Ascending aorta (tissue), 2 donors: ENCODE results near the gene CCND1. TPM values are rescaled to one million over a fixed set of nuclear protein-coding genes. Genes with fewer than 3 reads are reported as not detected.

ENCODE experiments used
- DNase-seq, 2 donors: peaks; one replicate each; pipeline ENCODE4 v3.0.0-alpha.2; 2019; ENCODE audit warnings: low spot score in 2 of 2
- H3K27ac ChIP-seq, 2 donors: fragments of 200-600 bp; sonication (generic); one replicate each; pipeline ENCODE4 v1.5.1; 2016 to 2017; ENCODE audit warnings: mild to moderate bottlenecking in 1 of 2
- H3K27me3 ChIP-seq: fragments of 200-600 bp; sonication (generic); one replicate; pipeline ENCODE4 v1.5.1; 2017
- H3K36me3 ChIP-seq, 2 donors: fragments of 200-600 bp; sonication (generic); one replicate each; pipeline ENCODE4 v1.5.1; 2016
- H3K4me1 ChIP-seq, 2 donors: fragments of 200-600 bp; sonication (generic); one replicate each; pipeline ENCODE4 v1.5.1; 2016 to 2017; ENCODE audit warnings: mild to moderate bottlenecking in 1 of 2
- H3K4me3 ChIP-seq, 2 donors: fragments of 200-600 bp; sonication (generic); one replicate each; pipeline ENCODE4 v1.5.1; 2016 to 2017; ENCODE audit warnings: mild to moderate bottlenecking in 1 of 2
- H3K9me3 ChIP-seq, 2 donors: fragments of 200-600 bp; sonication (generic); one replicate each; pipeline ENCODE4 v1.5.1; 2016
- CTCF ChIP-seq, 3 experiments: fragments of 200-600 bp in 2 of 3; fragments of 450-650 bp in 1 of 3; sonication (generic) in 2 of 3; IDR thresholded peaks; one replicate each; pipeline ENCODE4 v1.5.1; 2016 to 2019; ENCODE audit warnings: antibody characterized with exemption in 3 of 3, mild to moderate bottlenecking in 1 of 3, moderate library complexity in 1 of 3
- intact Hi-C: fragments of 100-400 bp; cut with DNase I; formaldehyde crosslinking; loops from one replicate; pipeline ENCODE4 v1.15.1; 2023
- total RNA-seq: library from RNA; depleted of rRNA; stranded (reverse); fragments of >200 nt; gene quantifications from one replicate; pipeline ENCODE4 v1.1.0, GENCODE V29; 2016

Gene CCND1
- total RNA-seq, 1 donor from 2014 or later: 90.6 TPM

GRCh38 chr11:69598147-69598546 is 42.8 kb upstream of the CCND1 start:
- DNase-seq: peak in 1 of 2 donors; percentile 63
- Histone ChIP-seq H3K27me3 (no peaks in the 10 kb centered on the region), H3K36me3 (no peaks in the 10 kb centered on the region), H3K9me3 (no peaks in the 10 kb centered on the region), H3K4me3 (no peak overlapping the region), H3K27ac (no peak overlapping the region), H3K4me1 (no peaks in the 10 kb centered on the region)
- TF ChIP-seq CTCF (IDR thresholded peaks at IDR 0.05): peak in 1 of 3 experiments; percentile 27
- intact Hi-C loops: no loop called here

GRCh38 chr11:69599502-69599901 is 41.5 kb upstream of the CCND1 start:
- no peaks in the 10 kb centered on the region for H3K27me3 ChIP-seq
- no peaks in the 10 kb centered on the region for H3K36me3 ChIP-seq
- H3K27ac ChIP-seq: no peak overlapping the region
- no peaks in the 10 kb centered on the region for H3K4me1 ChIP-seq
- intact Hi-C loops: no loop called here
- DNase-seq: peak in 1 of 2 donors; percentile 19
- no peak for TF ChIP-seq CTCF (IDR thresholded peaks at IDR 0.05)
- no peaks in the 10 kb centered on the region for H3K9me3 ChIP-seq
- H3K4me3 ChIP-seq: no peak overlapping the region

- H3K4me3 ChIP-seq: no peak overlapping the region
- TF ChIP-seq CTCF (IDR thresholded peaks at IDR 0.05): no peak
- no peaks in the 10 kb centered on the region for H3K36me3 ChIP-seq
- no peaks in the 10 kb centered on the region for H3K27me3 ChIP-seq
- intact Hi-C loops: no loop called here
- peak in 1 of 2 donors; percentile 13 for DNase-seq
- no peaks in the 10 kb centered on the region for H3K9me3 ChIP-seq
- no peaks in the 10 kb centered on the region for H3K4me1 ChIP-seq
- no peak overlapping the region for H3K27ac ChIP-seq
Observed at GRCh38 chr11:69600001-69600400, 41.0 kb upstream of the CCND1 start.

DNA sequence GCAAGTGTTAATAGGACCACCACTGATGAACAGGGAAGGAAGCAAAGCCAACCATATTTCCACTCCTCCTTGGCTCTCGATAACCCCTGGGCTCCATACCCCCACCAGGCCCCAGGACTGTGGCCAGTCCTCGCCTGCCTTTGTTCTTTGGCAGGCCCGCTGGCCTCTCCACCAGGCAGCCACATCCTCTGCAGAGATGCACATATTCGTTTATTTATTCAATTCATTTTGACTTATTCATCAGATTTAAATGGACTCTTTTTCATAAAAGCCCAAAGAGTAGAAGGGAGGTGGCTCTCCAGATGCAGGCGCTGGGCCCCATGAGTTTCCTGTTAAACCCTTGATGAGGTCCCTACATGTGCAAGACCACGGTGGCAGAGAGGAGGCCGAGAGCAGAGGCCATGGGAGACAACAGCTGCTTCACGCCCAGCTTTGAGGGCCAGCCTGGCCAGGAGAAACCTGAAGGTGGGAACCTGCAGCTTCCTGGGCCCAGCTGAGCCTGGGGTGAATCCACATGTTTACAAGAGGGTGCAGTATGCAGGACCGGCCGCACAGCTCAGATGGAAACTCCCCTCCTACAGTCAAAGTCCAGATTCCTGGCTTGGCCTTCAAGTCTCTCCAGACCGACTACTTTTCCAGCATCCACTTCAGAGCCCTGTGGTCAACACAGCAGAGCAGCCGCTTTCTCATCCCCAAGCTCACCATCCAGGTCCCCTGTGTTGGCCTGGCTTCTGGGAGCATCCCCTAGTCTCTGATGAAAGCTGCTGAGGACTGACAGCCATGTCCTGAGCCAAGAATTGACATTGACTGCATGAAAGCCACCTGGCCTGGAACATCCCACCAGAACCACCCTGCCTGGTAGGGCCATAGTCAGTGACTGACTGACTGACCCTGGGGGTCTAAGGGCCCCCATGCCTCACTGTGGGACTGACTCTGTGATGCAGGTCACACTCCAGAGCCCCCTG is 39.7 kb upstream of the CCND1 start:
- no peak for TF ChIP-seq CTCF (IDR thresholded peaks at IDR 0.05)
- no peaks in the 10 kb centered on the region for H3K4me1 ChIP-seq
- DNase-seq: peak in 1 of 2 donors; percentile 45
- H3K4me3 ChIP-seq: no peak overlapping the region
- intact Hi-C loops: no loop called here
- H3K27ac ChIP-seq: no peak overlapping the region
- no peaks in the 10 kb centered on the region for H3K27me3 ChIP-seq
- H3K9me3 ChIP-seq: no peaks in the 10 kb centered on the region
- no peaks in the 10 kb centered on the region for H3K36me3 ChIP-seq

GRCh38 chr11:69603111-69603836 is 37.7 kb upstream of the CCND1 start:
- no peak overlapping the region for H3K27ac ChIP-seq
- no peaks in the 10 kb centered on the region for H3K27me3 ChIP-seq
- intact Hi-C loops: no loop called here
- TF ChIP-seq CTCF (IDR thresholded peaks at IDR 0.05): no peak
- H3K9me3 ChIP-seq: no peaks in the 10 kb centered on the region
- no peaks in the 10 kb centered on the region for H3K4me1 ChIP-seq
- H3K4me3 ChIP-seq: no peak overlapping the region
- peak in 1 of 2 donors; percentile 22 for DNase-seq
- H3K36me3 ChIP-seq: no peaks in the 10 kb centered on the region
